K562 (cell line): Measurements from ENCODE around the gene FMN1. TPM values are rescaled to one million over a fixed set of nuclear protein-coding genes. Genes with fewer than 3 reads are reported as not detected.

Experiments
- ATAC-seq: fragments of 200-7000 bp; cut with Tn5 transposase; 3 replicates; pipeline ENCODE4 v1.9.1; 2020; ENCODE audit warnings: moderate library complexity
- BruUV-seq: library from RNA; stranded (reverse); fragments of 400-500 nt; replicated peaks from 2 replicates; lab custom pipeline; 2021; lab: Mats Ljungman, UMichigan
- CTCF ChIA-PET: fragments of 300-600 bp; formaldehyde crosslinking; extraction: SDS; loops from one replicate; lab custom pipeline; 2021; ENCODE audit warnings: low intra/inter-chr PET ratio; lab: Yijun Ruan, JAX
- POLR2A ChIA-PET: fragments of 300-600, 350-650 bp; sonication (Branson Sonifier 250); formaldehyde crosslinking; extraction: SDS; loops from one replicate; lab custom pipeline; 2021; ENCODE audit warnings: antibody characterized with exemption, inconsistent platforms; lab: Yijun Ruan, JAX
- DNase-seq, 4 experiments: peaks; one replicate each; pipeline versions ENCODE4 v3.0.0 to v3.0.0-alpha.2; 2011 to 2018; ENCODE audit warnings: low spot score in 3 of 4, mixed read lengths in 3 of 4; ENCODE audit errors: extremely low read depth in 1 of 4
- FAIRE-seq: peaks from 2 replicates; lab custom pipeline; 2011; peaks lifted over from hg19 to GRCh38; lab: Jason Lieb, UNC
- H2AFZ ChIP-seq: 2 replicates; pipeline ENCODE4 v1.6.0; 2011; ENCODE audit warnings: low read depth, low read length, control low read depth, inconsistent platforms
- H3K27ac ChIP-seq: fragments of 200-600 bp; 3 replicates; pipeline ENCODE4 v1.8.0; 2011; ENCODE audit warnings: low read depth, mild to moderate bottlenecking, control low read depth, inconsistent platforms, low read length, moderate library complexity, mixed read lengths; ENCODE audit errors: extremely low read depth
- H3K27me3 ChIP-seq, 2 experiments: fragments of 300-600 bp in 1 of 2; 2 replicates in 1 of 2; 3 replicates in 1 of 2; pipeline versions ENCODE4 v1.6.0 to v1.8.0; 2011; ENCODE audit warnings: inconsistent platforms in 2 of 2, low read length in 2 of 2, mild to moderate bottlenecking in 1 of 2, mixed read lengths in 1 of 2, moderate library complexity in 1 of 2; ENCODE audit not compliant: control insufficient read depth in 2 of 2, insufficient read depth in 2 of 2
- H3K36me3 ChIP-seq: fragments of 300-600 bp; 3 replicates; pipeline ENCODE4 v1.8.0; 2011; ENCODE audit warnings: mild to moderate bottlenecking, low read length, inconsistent platforms; ENCODE audit not compliant: control insufficient read depth, insufficient read depth
- H3K4me1 ChIP-seq, 2 experiments: fragments of 200-600 bp in 1 of 2; replicated peaks in 1 of 2; 2 replicates in 1 of 2; 3 replicates in 1 of 2; pipeline versions ENCODE4 v1.5.1 to v1.8.0; 2011; ENCODE audit warnings: inconsistent platforms in 2 of 2, low read length in 2 of 2, mild to moderate bottlenecking in 1 of 2, mixed read lengths in 1 of 2, moderate library complexity in 1 of 2; ENCODE audit not compliant: control insufficient read depth in 2 of 2, insufficient read depth in 2 of 2
- H3K4me2 ChIP-seq: 2 replicates; pipeline ENCODE4 v1.6.1; 2011; ENCODE audit warnings: low read length, control low read depth, inconsistent platforms, mixed read lengths; ENCODE audit not compliant: insufficient read depth
- H3K4me3 ChIP-seq: fragments of 200-600 bp; sonication (generic), shearing (Covaris generic); 2 replicates; pipeline ENCODE4 v1.5.1; 2016; ENCODE audit warnings: control low read depth, inconsistent platforms
- H3K79me2 ChIP-seq: fragments of 200-600 bp; 3 replicates; pipeline ENCODE4 v1.8.0; 2011; ENCODE audit warnings: low read length, inconsistent platforms; ENCODE audit not compliant: control insufficient read depth, insufficient read depth
- H3K9ac ChIP-seq, 2 experiments: 2 replicates each; pipeline versions ENCODE4 v1.6.0 to v1.6.1; 2011; ENCODE audit warnings: low read depth in 2 of 2, low read length in 2 of 2, control low read depth in 1 of 2, inconsistent platforms in 1 of 2, mild to moderate bottlenecking in 1 of 2, mixed read lengths in 1 of 2; ENCODE audit not compliant: insufficient read depth in 1 of 2
- H3K9me1 ChIP-seq: one replicate; pipeline ENCODE4 v1.6.0; 2011; ENCODE audit warnings: inconsistent platforms, mild to moderate bottlenecking, low read length, moderate library complexity; ENCODE audit not compliant: control insufficient read depth, insufficient read depth
- H3K9me3 ChIP-seq: replicated peaks from 2 replicates; pipeline ENCODE4 v1.5.1; 2011; ENCODE audit warnings: low read depth, low read length, inconsistent platforms; ENCODE audit not compliant: control insufficient read depth, insufficient read depth
- H4K20me1 ChIP-seq: replicated peaks from 2 replicates; pipeline ENCODE4 v1.6.1; 2011; ENCODE audit warnings: low read length, inconsistent platforms, mixed read lengths; ENCODE audit not compliant: control insufficient read depth, insufficient read depth
- BMI1 ChIP-seq: fragments of 150-350 bp; IDR thresholded peaks from 2 replicates; pipeline ENCODE4 v1.6.1; 2014; ENCODE audit warnings: low read length
- EHMT2 ChIP-seq: fragments of 450-650 bp; IDR thresholded peaks from 2 replicates; pipeline ENCODE4 v1.6.1; 2018; ENCODE audit warnings: antibody characterized with exemption
- HDAC6 ChIP-seq: IDR thresholded peaks from 2 replicates; pipeline ENCODE4 v1.6.1; 2012; ENCODE audit warnings: low read depth, mild to moderate bottlenecking, control low read depth, inconsistent platforms, low read length, moderate library complexity
- NFYB ChIP-seq: IDR thresholded peaks from 2 replicates; pipeline ENCODE4 v1.6.1; 2011; ENCODE audit warnings: mild to moderate bottlenecking, moderate library complexity; ENCODE audit not compliant: insufficient read length; ENCODE audit errors: extremely low read depth
- PHF21A ChIP-seq: fragments of 450-650 bp; IDR thresholded peaks from 2 replicates; pipeline ENCODE4 v1.6.1; 2017; ENCODE audit warnings: low read depth, borderline replicate concordance
- ZBTB5 ChIP-seq: fragments of 450-650 bp; IDR thresholded peaks from 2 replicates; pipeline ENCODE4 v1.6.1; 2017; ENCODE audit warnings: antibody characterized with exemption
- ZNF408 ChIP-seq: fragments of 250-450 bp; sonication (Bioruptor Pico); IDR thresholded peaks from 2 replicates; pipeline ENCODE4 v1.4.0; 2020; ENCODE audit warnings: low read depth, mild to moderate bottlenecking, moderate library complexity
- ZNF584 ChIP-seq: fragments of 200-800 bp; sonication (Bioruptor generic); IDR thresholded peaks from 2 replicates; pipeline ENCODE4 v1.6.1; 2016; ENCODE audit warnings: low read depth, mild to moderate bottlenecking, missing genetic modification characterization, missing compliant biosample characterization
- WGBS: fragments of 100-300 bp; shearing (Covaris generic); methylation state at CpG from one replicate; pipeline ENCODE4 v1.1.6; 2016; ENCODE audit warnings: low coverage, mixed read lengths; ENCODE audit not compliant: insufficient coverage; ENCODE audit errors: missing lambda C conversion rate; 5-methylcytosine and 5-hydroxymethylcytosine counted together
- in situ Hi-C: fragments of 300-500 bp; cut with MboI; formaldehyde crosslinking; loops from 4 replicates; pipeline ENCODE4 v1.15.0; 2018; ENCODE audit warnings: inconsistent platforms, mixed read lengths
- intact Hi-C: fragments of 100-400 bp; cut with micrococcal nuclease; formaldehyde crosslinking; loops from 2 replicates; pipeline ENCODE4 v1.14.2; 2022
- polyA plus RNA-seq, 8 experiments: library from polyadenylated mRNA; depleted of rRNA in 4 of 8; stranded (reverse) in 5 of 8; unstranded in 3 of 8; fragments of >200 nt; fragmentation: Nextera tagmentation in 2 of 8; fragmentation: Illumina TruSeq in 1 of 8; extraction: Ambion mirVana in 2 of 8; extraction: Trizol in 1 of 8; gene quantifications; 2 replicates each; pipeline versions ENCODE4 v1.2.1 to v1.2.3, GENCODE V29; 2011 to 2014; ENCODE audit warnings: inconsistent platforms in 1 of 8, missing spikeins in 1 of 8
- total RNA-seq, 7 experiments: library from RNA; depleted of rRNA in 6 of 7; stranded (reverse); fragments of >200 nt in 6 of 7; fragmentation: Illumina TruSeq in 2 of 7; extraction: Trizol in 2 of 7; gene quantifications; 2 replicates each; pipeline versions ENCODE4 v1.2.1 to v1.2.3, GENCODE V29; 2011 to 2021; ENCODE audit warnings: low replicate concordance in 1 of 7

The FMN1 gene
- total and polyA plus RNA-seq, 9 of the 15 experiments (the other 6 are each of a cell fraction or from before 2014, with no cell fraction given): 0.03 to 0.07 (median 0.04) TPM; not detected in 6

- TF ChIP-seq BMI1 (no peak), ZNF584 (CRISPR knock-in tag) (no peak), ZNF408 (CRISPR knock-in tag) (no peak), EHMT2 (no peak), NFYB (no peak), PHF21A (no peak), ZBTB5 (no peak), HDAC6 (no peak)
Observed at GRCh38 chr15:32903591-32904290, 290.8 kb downstream of the FMN1 start (continued).

GRCh38 chr15:32901995-32902394 is 292.5 kb downstream of the FMN1 start:
- ChIA-PET CTCF (no interaction called here), POLR2A (no interaction called here)
- WGBS: 2% methylated on average over 3 of the region's 3 CpGs
- TF ChIP-seq BMI1: no peak
- H3K9me3 ChIP-seq: no peaks in the 10 kb centered on the region
- intact Hi-C loops: no loop called here
- H2AFZ ChIP-seq: no peak overlapping the region
- in situ Hi-C loops: no loop called here
- no peak for ATAC-seq
- H3K79me2 ChIP-seq: no peaks in the 10 kb centered on the region
- no peaks in the 10 kb centered on the region for H3K36me3 ChIP-seq
- no peak overlapping the region for H3K9ac ChIP-seq
- no peak overlapping the region for H3K4me2 ChIP-seq
- H3K27me3 ChIP-seq: peaks cover 3 to 8% of the 10 kb centered on the region in 2 experiments; a peak in 3 of 5 replicates
- no peak overlapping the region for H3K27ac ChIP-seq
- FAIRE-seq: no peak
- no peak for DNase-seq
- no peaks in the 10 kb centered on the region for H3K4me1 ChIP-seq
- no peaks in the 10 kb centered on the region for H3K9me1 ChIP-seq
- no peaks in the 10 kb centered on the region for H4K20me1 ChIP-seq
- BruUV-seq: no TSS peak
- no peak overlapping the region for H3K4me3 ChIP-seq
